Measurements from ENCODE around the gene SCAF4. TPM values are rescaled to one million over a fixed set of nuclear protein-coding genes. Genes with fewer than 3 reads are reported as not detected.

Gene SCAF4
- total and polyA plus RNA-seq, 2 donors (not counting 3 experiments of a cell fraction or from before 2014, with no cell fraction given): 12.2 to 41.2 TPM

DNA sequence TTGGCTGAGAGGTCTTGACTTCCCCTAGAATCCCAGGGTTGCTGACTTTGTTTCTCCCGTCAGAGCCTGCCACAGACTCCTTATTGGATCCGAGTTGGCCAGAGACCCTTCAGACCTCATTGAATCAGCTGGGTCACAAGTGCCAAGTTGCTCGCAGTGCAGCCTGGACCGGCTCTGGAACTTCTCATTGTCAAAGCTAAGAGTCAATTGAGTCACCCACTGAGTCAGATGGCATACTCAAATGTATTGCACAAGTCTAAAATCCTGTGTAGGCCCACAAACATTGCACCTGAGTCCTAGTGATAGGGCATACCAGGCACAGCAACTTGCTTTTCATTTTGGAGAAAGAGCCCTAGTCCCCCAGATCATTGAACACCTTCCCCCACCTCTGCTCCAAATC, 20.4 kb upstream of the SCAF4 start:
- H4K20me1 ChIP-seq (replicated peaks; ENCODE audit: control insufficient read depth, extremely low read depth, insufficient read depth, low read length): no peaks in the 10 kb centered on the region
- BruUV-seq (replicated peaks): no TSS peak
- dilution Hi-C loops (cut with MboI; ENCODE audit: extremely low pct_ligation_motif_present, low sequenced_read_pairs): no loop called here
- H3K9ac ChIP-seq (replicated peaks; ENCODE audit: extremely low read depth, insufficient read depth, low read length): no peak overlapping the region
- H3K4me3 ChIP-seq (replicated peaks in 1 of 3; ENCODE audit: insufficient read depth in 1 of 3, low read depth in 1 of 3, low read length in 3 of 3): no peak overlapping the region
- no peak for TF ChIP-seq EZH2 (IDR thresholded peaks at IDR 0.05; ENCODE audit: borderline replicate concordance, low read depth, low read length, severe bottlenecking)
- no peak for TF ChIP-seq POLR2AphosphoS5 (IDR thresholded peaks at IDR 0.05; ENCODE audit: insufficient read depth, low read depth, low read length)
- no peaks in the 10 kb centered on the region for H3K4me1 ChIP-seq (ENCODE audit: control insufficient read depth, extremely low read depth, insufficient read depth, low read length)
- H3K27ac ChIP-seq (ENCODE audit: insufficient read depth, low read depth, low read length): no peak overlapping the region
- intact Hi-C loops (cut with micrococcal nuclease): no loop called here
- DNase-seq (ENCODE audit: low read depth, low spot score) (no peak), FAIRE-seq (no peak)
- no peaks in the 10 kb centered on the region for H3K36me3 ChIP-seq (ENCODE audit: control insufficient read depth in 2 of 2, extremely low read depth in 1 of 2, insufficient read depth in 2 of 2, low read length in 2 of 2)
- H2AFZ ChIP-seq (ENCODE audit: low read depth, low read length): no peak overlapping the region
- POLR2A ChIA-PET: no interaction called here
- CTCF ChIA-PET: interaction anchor here (1.4 kb wide), 1 partner anchor 33 kb away, joined by 3 read pairs; no protein-coding TSS in a partner anchor
- H3K9me3 ChIP-seq (replicated peaks; ENCODE audit: control insufficient read depth, insufficient read depth, low read length): no peaks in the 10 kb centered on the region
- H3K9me1 ChIP-seq (replicated peaks; ENCODE audit: control insufficient read depth, extremely low read depth, insufficient read depth, low read length): no peaks in the 10 kb centered on the region
- H3K4me2 ChIP-seq (ENCODE audit: insufficient read depth, low read length): no peak overlapping the region
- H3K27me3 ChIP-seq (ENCODE audit: control insufficient read depth in 2 of 2, insufficient read depth in 2 of 2, low read length in 2 of 2): peaks cover 0 to 3% of the 10 kb centered on the region in 2 experiments
- H3K79me2 ChIP-seq (ENCODE audit: control insufficient read depth, insufficient read depth, low read length): no peaks in the 10 kb centered on the region

DNA sequence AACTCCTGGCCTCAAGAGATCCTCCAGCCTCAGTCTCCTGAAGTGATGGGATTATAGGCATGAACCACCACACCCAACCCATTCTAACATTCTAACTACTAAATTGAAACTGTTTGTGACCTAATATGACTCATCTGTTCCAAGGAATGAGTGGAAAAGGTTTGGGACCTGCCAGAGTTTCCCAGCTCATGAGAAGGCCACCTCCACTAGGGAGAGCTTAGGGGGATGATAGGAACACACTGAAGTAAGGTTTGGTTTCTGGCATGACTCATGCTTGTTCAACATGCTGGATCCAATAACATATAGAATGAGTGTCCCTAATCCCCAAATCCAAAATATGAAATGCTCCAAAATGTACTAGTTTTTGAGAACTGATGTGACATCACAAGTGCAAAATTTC, 18.9 kb upstream of the SCAF4 start:
- H3K36me3 ChIP-seq (ENCODE audit: control insufficient read depth in 2 of 2, extremely low read depth in 1 of 2, insufficient read depth in 2 of 2, low read length in 2 of 2): no peaks in the 10 kb centered on the region
- ChIA-PET CTCF (interaction anchor here (1.2 kb wide), 1 partner anchor 30 kb away, joined by 3 read pairs; no protein-coding TSS in a partner anchor), POLR2A (no interaction called here)
- H3K4me3 ChIP-seq (replicated peaks in 1 of 3; ENCODE audit: insufficient read depth in 1 of 3, low read depth in 1 of 3, low read length in 3 of 3): no peak overlapping the region
- H3K79me2 ChIP-seq (ENCODE audit: control insufficient read depth, insufficient read depth, low read length): no peaks in the 10 kb centered on the region
- dilution Hi-C loops (cut with MboI; ENCODE audit: extremely low pct_ligation_motif_present, low sequenced_read_pairs): no loop called here
- H4K20me1 ChIP-seq (replicated peaks; ENCODE audit: control insufficient read depth, extremely low read depth, insufficient read depth, low read length): no peaks in the 10 kb centered on the region
- H2AFZ ChIP-seq (ENCODE audit: low read depth, low read length): no peak overlapping the region
- no peaks in the 10 kb centered on the region for H3K9me3 ChIP-seq (replicated peaks; ENCODE audit: control insufficient read depth, insufficient read depth, low read length)
- no peak overlapping the region for H3K27ac ChIP-seq (ENCODE audit: insufficient read depth, low read depth, low read length)
- no peaks in the 10 kb centered on the region for H3K9me1 ChIP-seq (replicated peaks; ENCODE audit: control insufficient read depth, extremely low read depth, insufficient read depth, low read length)
- no TSS peak for BruUV-seq (replicated peaks)
- H3K9ac ChIP-seq (replicated peaks; ENCODE audit: extremely low read depth, insufficient read depth, low read length): no peak overlapping the region
- intact Hi-C loops (cut with micrococcal nuclease): no loop called here
- FAIRE-seq (no peak), DNase-seq (ENCODE audit: low read depth, low spot score) (no peak)
- no peaks in the 10 kb centered on the region for H3K4me1 ChIP-seq (ENCODE audit: control insufficient read depth, extremely low read depth, insufficient read depth, low read length)
- TF ChIP-seq JUN (IDR thresholded peaks at IDR 0.05; ENCODE audit: borderline replicate concordance, insufficient read depth, insufficient read length, low read depth): no peak
- TF ChIP-seq, protein P1, sequence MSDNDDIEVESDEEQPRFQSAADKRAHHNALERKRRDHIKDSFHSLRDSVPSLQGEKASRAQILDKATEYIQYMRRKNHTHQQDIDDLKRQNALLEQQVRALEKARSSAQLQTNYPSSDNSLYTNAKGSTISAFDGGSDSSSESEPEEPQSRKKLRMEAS (IDR thresholded peaks at IDR 0.05; ENCODE audit: insufficient read depth, insufficient read length): no peak
- TF ChIP-seq, protein P2, sequence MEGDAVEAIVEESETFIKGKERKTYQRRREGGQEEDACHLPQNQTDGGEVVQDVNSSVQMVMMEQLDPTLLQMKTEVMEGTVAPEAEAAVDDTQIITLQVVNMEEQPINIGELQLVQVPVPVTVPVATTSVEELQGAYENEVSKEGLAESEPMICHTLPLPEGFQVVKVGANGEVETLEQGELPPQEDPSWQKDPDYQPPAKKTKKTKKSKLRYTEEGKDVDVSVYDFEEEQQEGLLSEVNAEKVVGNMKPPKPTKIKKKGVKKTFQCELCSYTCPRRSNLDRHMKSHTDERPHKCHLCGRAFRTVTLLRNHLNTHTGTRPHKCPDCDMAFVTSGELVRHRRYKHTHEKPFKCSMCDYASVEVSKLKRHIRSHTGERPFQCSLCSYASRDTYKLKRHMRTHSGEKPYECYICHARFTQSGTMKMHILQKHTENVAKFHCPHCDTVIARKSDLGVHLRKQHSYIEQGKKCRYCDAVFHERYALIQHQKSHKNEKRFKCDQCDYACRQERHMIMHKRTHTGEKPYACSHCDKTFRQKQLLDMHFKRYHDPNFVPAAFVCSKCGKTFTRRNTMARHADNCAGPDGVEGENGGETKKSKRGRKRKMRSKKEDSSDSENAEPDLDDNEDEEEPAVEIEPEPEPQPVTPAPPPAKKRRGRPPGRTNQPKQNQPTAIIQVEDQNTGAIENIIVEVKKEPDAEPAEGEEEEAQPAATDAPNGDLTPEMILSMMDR (IDR thresholded peaks at IDR 0.05; ENCODE audit: extremely low read depth in 1 of 2, insufficient read depth in 1 of 2, low read depth in 1 of 2, low read length in 2 of 2): no peak
- TF ChIP-seq EZH2 (IDR thresholded peaks at IDR 0.05; ENCODE audit: borderline replicate concordance, low read depth, low read length, severe bottlenecking): no peak
- TF ChIP-seq POLR2A (IDR thresholded peaks at IDR 0.05; ENCODE audit: low read depth, low read length): no peak
- TF ChIP-seq POLR2AphosphoS5 (IDR thresholded peaks at IDR 0.05; ENCODE audit: insufficient read depth, low read depth, low read length): no peak
- TF ChIP-seq GATA2 (IDR thresholded peaks at IDR 0.05; ENCODE audit: insufficient read depth, insufficient read length, low read depth, low read length): no peak
- TF ChIP-seq FOS (IDR thresholded peaks at IDR 0.05; ENCODE audit: borderline replicate concordance, insufficient read depth, low read length): no peak
- no peak for TF ChIP-seq MYC (IDR thresholded peaks at IDR 0.05; ENCODE audit: low read depth, low read length)
- H3K27me3 ChIP-seq (ENCODE audit: control insufficient read depth in 2 of 2, insufficient read depth in 2 of 2, low read length in 2 of 2): peaks cover 0 to 3% of the 10 kb centered on the region in 2 experiments
- H3K4me2 ChIP-seq (ENCODE audit: insufficient read depth, low read length): no peak overlapping the region

Measured in endothelial cell of umbilical vein (primary cell).